GM21515 (cell line): ENCODE data around the gene NECTIN1.
"Not testable (repeated sequence)": the region's sequence is repeated elsewhere in the genome, so short reads cannot be mapped to it uniquely, and the experiment has no call there.

Experiments
- ATAC-seq: cut with Tn5 transposase; IDR thresholded peaks from one replicate; pipeline ENCODE4 v1.9.1; 2021; ENCODE audit not compliant: unreplicated experiment

NECTIN1 gene

DNA sequence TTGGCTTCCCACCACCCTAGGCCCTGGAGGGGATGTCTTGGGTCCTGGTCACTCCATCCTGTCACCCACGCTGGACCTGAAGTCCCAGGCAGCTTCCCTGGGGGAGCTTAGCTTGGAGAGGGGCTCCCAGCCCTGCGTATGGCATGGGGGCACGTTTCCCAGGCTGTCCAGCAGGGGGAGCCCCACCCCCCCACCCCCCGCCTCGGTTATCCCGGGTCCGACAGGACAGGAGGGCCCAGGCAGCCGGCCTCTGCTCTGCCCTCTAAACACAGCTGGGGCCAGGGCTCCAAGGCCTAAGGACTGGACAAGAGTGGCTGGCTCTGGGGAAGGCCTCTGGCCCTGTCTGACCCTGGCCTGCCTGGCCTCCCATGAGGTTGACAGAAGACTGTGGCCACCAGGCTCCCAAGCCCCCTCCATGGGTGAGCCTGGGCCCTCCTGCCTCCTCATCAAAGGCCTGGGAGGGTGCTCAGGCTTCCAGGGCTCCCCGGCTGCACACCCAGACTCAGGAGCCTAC is 104.8 kb downstream of the NECTIN1 start:
- no peak for ATAC-seq

GRCh38 chr11:119623682-119624081 is 105.3 kb downstream of the NECTIN1 start:
- no peak for ATAC-seq

GRCh38 chr11:119622454-119623143 is 106.4 kb downstream of the NECTIN1 start:
- no peak for ATAC-seq

GRCh38 chr11:119619665-119620064 is 109.3 kb downstream of the NECTIN1 start:
- ATAC-seq = no peak

DNA sequence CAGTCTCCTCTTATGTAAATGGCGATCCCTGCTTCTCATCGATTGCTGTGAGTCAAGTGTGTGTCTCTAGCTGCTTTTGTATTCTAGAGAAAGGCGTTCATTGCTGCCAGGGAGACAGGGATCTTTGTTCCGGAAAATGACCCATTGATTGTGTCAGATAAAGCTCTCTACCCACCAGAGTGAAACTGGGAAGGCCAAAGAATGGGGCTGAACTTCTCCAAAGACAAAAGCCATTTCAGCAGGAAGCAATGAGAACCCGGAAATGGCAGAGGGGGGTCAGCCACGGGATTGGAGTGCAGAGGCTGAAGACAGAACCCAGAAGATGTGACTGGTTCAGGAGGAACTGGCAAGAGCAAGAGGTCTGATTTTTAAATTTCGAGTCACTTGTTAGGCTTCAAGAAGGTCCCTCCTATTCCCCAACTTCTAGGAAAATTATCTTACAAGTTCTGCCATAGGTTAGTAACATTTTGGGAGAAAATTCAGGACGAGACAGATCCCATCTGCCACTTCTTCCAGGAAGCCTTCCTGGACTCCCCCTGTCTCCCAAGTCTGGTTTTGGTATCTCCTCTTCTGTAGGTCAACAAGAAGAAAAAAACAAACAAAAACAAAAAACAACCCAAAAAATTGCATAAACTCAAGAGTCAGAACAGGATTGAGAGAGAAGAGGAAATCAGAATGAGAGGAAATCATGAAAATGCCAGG is 110.6 kb downstream of the NECTIN1 start:
- ATAC-seq = no peak

GRCh38 chr11:119617340-119617713 is 111.7 kb downstream of the NECTIN1 start:
- no peak for ATAC-seq

GRCh38 chr11:119616586-119617339 is 112.2 kb downstream of the NECTIN1 start:
- ATAC-seq = no peak

DNA sequence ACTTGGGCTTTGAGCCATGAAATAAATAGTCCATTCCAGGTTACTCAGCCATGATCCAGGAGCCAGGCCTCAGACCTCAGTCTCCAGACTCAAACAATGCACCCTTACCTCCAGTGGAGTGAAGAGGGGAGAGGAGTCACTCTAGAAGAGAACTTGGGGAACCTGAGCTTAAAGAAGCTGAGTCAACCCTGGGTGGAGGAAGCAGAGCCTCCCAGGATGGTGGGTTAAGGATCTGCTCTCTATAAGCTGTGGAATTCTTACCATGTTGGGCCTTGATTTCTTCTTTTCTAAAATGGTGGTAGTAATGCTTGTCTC is 113.2 kb downstream of the NECTIN1 start:
- no peak for ATAC-seq

DNA sequence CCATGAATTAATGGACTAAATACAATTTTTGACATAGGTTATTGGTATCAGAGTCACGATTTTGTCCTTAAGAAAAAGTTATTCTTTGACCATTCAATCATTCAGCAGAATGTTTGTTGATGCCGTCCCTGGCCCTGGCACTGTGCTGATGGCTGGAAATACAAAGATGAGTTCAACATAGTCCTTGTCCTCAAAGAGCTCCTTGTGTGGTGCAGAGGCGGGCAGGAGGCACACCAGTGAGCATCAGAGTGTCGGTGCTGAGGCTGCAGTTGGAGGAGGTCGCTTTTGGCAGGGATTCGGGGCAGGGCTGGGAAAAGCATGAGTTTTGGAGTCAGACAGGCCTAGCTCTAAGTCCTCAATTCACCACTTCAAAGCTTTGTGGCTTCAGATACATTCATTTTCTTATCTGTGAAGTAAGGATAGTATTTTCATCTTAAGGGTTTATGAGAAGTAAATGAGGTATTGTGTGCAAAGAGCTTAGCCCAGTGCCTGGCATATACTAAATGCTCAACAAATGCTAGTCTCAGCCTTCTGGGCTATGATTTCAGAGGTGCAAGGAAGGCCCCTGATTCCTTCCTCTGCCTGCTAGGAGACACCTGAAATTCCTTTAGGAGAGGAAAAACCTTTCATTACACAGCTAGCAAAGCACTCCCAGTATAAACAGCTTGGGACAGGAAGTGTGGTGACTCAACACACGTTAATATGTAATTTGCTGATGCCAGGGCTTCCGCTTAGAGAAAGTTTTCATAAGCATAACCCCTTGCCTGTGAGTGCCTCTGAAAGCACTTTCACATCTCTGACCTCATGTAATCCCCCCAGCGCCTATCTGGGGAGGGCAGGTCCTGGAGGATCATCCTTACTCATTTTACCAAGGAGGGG is 113.8 kb downstream of the NECTIN1 start:
- no peak for ATAC-seq

DNA sequence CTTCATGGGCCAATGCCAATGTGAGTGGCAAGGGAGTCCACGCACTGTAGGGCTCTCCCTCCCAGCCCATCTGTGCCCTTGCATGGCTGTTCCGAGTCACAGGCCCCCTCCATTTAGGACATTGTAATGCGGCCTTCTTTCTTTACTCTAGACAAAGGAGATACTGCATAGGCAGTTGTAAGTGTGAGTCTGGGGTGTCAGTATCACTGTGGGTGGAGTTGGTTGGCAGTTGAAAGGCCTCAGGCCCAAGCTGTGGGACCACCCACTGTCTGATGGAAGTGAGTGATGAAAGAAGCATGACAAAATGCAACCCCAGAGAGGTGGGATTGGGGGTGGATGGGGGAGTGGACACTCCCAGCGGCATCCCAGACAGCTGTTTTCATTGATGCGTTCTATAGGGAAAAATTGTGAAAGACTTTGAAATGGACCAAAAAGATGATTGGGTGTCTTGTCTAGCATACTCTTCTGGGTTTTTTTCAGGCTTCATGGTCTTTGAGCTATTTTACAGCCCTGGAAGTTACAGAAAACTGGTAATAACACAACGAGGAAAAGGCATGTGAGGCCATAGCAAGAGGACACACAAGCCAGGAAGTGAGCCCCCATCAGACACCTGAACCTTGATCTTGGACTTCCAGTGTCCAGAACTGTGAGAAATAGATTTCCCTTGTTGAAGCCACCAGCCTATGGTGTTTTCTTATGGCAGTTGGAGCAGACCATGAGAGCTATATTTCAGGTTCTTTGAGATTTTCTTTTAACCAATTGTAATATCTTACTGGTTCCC is 114.6 kb downstream of the NECTIN1 start:
- no peak for ATAC-seq

DNA sequence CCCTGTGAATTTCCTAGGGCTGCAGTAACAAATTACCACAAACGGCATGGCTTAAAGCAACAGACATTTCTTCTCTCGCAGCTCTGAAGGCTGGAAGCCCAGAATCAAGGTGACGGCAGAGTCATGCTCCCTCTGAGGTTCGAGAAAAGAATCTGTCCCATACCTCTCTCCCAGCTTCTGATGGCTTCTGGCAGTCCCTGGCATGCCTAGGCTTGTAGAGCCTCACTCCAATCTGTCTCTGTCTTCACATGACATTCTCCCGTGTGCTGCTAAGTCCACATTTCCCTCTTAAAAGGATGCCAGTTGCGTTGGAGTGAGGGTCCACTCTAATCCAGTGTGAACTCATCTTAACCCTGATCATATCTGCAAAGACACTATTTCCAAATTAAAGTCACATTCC is 116.2 kb downstream of the NECTIN1 start:
- no peak for ATAC-seq

- no peak for ATAC-seq
These were observed 118.1 kb downstream of the NECTIN1 start for GRCh38 chr11:119610836-119611426.

GRCh38 chr11:119608781-119609180 is 120.2 kb downstream of the NECTIN1 start:
- no peak for ATAC-seq

- ATAC-seq = no peak
These were observed 120.8 kb downstream of the NECTIN1 start for GRCh38 chr11:119608201-119608600.

- ATAC-seq = no peak
These were observed 121.3 kb downstream of the NECTIN1 start for GRCh38 chr11:119607726-119608125.

DNA sequence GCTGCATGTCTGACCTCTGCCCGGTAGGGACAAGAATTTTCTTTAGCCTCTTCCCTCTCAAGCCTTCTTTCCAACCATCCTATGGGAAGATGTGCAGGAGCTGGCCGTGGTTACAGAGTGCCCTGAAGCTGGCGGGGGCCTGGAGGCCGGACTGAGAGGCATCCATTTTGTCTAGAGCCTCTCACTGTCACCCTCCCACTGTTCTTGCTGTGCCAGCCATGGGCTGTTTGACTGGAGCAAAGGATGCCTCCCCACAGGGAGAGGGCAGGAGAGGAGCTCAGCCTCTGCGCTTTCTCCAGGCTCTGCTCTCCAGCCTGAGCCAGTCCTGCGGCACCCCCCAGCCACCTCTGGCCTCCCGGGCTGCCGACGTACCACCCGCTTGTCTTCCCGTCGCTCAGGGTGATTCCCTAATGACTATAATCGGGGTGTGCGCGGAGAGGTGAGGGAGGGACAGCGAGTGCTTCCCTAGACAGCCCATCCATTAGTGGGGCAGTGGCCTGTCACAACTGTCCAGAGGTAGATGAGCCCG is 123.8 kb downstream of the NECTIN1 start:
- ATAC-seq = no peak

- ATAC-seq = no peak
These were observed 126.1 kb downstream of the NECTIN1 start for GRCh38 chr11:119602745-119603373.

GRCh38 chr11:119599864-119600541 is 129.0 kb downstream of the NECTIN1 start:
- no peak for ATAC-seq

DNA sequence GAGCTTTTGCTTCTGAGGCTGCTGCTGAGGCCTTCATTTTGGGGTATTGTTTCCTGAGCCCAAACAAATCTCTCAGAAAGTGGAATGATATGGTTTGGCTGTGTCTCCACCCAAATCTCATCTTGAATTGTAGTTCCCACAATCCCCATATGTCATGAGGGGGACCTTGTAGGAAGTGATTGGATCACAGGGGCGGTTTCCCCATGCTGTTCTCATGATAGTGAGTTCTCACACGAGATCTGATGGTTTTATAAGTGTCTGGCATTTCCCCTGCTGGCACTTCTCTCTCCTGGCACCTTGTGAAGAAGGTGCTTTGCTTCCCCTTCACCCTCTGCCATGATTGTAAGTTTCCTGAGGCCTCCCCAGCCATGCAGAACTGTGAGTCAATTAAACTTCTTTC is 133.1 kb downstream of the NECTIN1 start:
- not testable (repeated sequence) for ATAC-seq
